ENCODE data around the gene ERICH2.

ERICH2 gene

GRCh38 chr2:170816504-170817092 is 46.4 kb downstream of the ERICH2 start, which contains the start of gene GAD1:
TSS of gene GAD1 (plus strand) at chr2:170816887. CDS start at chr2:170818592, 1,705 bp downstream.
- no peaks in the 10 kb centered on the region; the same call in 1 of the 2 replicates for H3K36me3 ChIP-seq
- TF ChIP-seq CTCF (IDR thresholded peaks at IDR 0.05; ENCODE audit: low read depth, low read length): no peak
- H3K9me3 ChIP-seq (ENCODE audit: severe bottlenecking): no peaks in the 10 kb centered on the region
- no peaks in the 10 kb centered on the region for H3K27me3 ChIP-seq (ENCODE audit: insufficient read depth, low read depth, severe bottlenecking)
- DNase-seq: peak; percentile 90
- H3K27ac ChIP-seq: peak within 1 kb of the TSS; percentile 75
- peak within 1 kb of the TSS; percentile 87 for H3K4me3 ChIP-seq (ENCODE audit: low read depth, low read length)

DNA sequence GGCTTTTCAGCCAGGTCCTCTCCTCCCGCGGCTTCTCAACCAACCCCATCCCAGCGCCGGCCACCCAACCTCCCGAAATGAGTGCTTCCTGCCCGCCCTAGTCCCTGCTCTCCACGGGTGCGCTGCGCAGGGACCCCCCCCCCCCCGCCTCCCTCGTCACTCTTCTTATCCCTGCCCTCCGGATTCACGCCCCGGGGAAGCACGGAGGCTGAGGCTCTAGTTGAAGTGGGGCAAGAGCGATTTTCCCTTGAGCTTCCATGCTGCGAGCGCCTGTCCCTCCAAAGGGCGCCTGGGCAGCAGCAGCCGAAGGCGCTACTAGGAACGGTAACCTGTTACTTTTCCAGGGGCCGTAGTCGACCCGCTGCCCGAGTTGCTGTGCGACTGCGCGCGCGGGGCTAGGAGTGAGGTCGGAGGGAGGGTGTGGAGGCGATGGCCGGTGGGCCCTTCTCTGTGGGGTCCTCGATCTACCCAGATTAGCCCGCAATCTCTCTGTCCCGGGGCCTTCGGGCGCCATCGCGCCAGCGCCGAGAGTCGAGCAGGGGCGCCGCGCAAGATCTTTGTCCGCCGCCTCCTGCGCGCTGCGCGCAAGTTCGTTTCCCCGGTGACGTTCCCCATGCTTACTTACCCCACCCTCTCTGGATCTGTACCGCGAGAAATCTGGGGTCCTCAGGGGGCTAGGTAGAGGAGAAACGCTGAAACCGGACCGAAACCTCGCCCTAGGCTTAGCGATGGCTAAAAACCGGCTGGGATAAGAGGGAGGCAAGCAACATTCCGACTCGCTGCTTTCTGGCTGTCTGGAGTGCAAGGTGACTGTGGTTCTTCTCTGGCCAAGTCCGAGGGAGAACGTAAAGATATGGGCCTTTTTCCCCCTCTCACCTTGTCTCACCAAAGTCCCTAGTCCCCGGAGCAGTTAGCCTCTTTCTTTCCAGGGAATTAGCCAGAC is 47.2 kb downstream of the ERICH2 start:
- DNase-seq: peak; percentile 36
- H3K36me3 ChIP-seq: no peaks in the 10 kb centered on the region; the same call in 1 of the 2 replicates
- peak overlapping the region; percentile 75 for H3K27ac ChIP-seq
- TF ChIP-seq CTCF (IDR thresholded peaks at IDR 0.05; ENCODE audit: low read depth, low read length): no peak
- no peaks in the 10 kb centered on the region for H3K27me3 ChIP-seq (ENCODE audit: insufficient read depth, low read depth, severe bottlenecking)
- peak overlapping the region; percentile 87 for H3K4me3 ChIP-seq (ENCODE audit: low read depth, low read length)
- H3K9me3 ChIP-seq (ENCODE audit: severe bottlenecking): no peaks in the 10 kb centered on the region

DNA sequence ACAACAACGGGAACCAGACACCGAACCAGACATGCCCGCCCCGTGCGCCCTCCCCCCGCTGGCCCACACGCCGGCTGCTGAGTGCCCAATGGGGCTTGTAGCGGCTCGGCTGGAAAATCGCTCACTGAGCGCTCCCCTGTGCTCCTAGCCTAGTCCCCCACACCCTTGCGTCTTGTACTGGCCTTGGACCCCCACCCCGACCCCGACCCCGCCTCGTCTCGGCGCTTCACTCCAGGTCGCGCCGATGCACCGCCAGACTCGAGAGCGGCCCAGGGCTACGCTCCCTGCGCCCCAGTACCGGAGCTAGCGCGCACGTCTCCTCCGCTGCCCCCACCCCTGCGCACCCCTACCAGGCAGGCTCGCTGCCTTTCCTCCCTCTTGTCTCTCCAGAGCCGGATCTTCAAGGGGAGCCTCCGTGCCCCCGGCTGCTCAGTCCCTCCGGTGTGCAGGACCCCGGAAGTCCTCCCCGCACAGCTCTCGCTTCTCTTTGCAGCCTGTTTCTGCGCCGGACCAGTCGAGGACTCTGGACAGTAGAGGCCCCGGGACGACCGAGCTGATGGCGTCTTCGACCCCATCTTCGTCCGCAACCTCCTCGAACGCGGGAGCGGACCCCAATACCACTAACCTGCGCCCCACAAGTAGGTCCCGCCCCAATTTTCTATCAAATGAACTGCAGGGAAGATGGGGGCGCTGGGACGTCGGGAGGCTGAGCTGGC is 48.0 kb downstream of the ERICH2 start:
- no peaks in the 10 kb centered on the region for H3K9me3 ChIP-seq (ENCODE audit: severe bottlenecking)
- H3K36me3 ChIP-seq: no peaks in the 10 kb centered on the region; the same call in 1 of the 2 replicates
- peak overlapping the region; percentile 87 for H3K4me3 ChIP-seq (ENCODE audit: low read depth, low read length)
- H3K27me3 ChIP-seq (ENCODE audit: insufficient read depth, low read depth, severe bottlenecking): no peaks in the 10 kb centered on the region
- TF ChIP-seq CTCF (IDR thresholded peaks at IDR 0.05; ENCODE audit: low read depth, low read length): no peak
- peak overlapping the region; percentile 75 for H3K27ac ChIP-seq
- peak; percentile 53 for DNase-seq

- no peaks in the 10 kb centered on the region; the same call in 1 of the 2 replicates for H3K36me3 ChIP-seq
- no peak overlapping the region for H3K27ac ChIP-seq
- H3K4me3 ChIP-seq (ENCODE audit: low read depth, low read length): no peak overlapping the region
- DNase-seq: no peak
- H3K9me3 ChIP-seq (ENCODE audit: severe bottlenecking): no peaks in the 10 kb centered on the region
- no peaks in the 10 kb centered on the region for H3K27me3 ChIP-seq (ENCODE audit: insufficient read depth, low read depth, severe bottlenecking)
- TF ChIP-seq CTCF (IDR thresholded peaks at IDR 0.05; ENCODE audit: low read depth, low read length): no peak
Measured at GRCh38 chr2:170818752-170819470, 48.7 kb downstream of the ERICH2 start.
